NCI-H2196 (cell line): ENCODE measurements around the gene THBS2.

ENCODE experiments used
- DNase-seq: peaks from one replicate; lab custom pipeline; 2025; ENCODE audit not compliant: unreplicated experiment; lab: John Stamatoyannopoulos, UW

The THBS2 gene

DNA sequence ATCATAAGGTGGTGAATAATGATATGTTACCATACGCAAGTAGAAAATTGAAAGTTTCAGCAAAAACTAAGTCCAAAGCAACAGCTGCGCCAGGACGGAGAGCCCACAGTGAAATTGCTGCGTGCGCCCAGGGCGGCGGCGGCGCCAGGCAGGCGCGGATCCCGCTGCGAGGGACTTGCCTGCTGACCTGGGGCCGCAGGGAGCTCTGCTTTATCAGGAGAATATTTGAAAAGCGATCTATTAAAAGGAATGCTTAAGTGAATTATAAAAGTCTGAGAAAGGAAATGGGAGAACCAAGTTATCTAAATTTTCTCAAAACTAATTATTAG, 85.4 kb downstream of the THBS2 start:
- DNase-seq = no peak

DNA sequence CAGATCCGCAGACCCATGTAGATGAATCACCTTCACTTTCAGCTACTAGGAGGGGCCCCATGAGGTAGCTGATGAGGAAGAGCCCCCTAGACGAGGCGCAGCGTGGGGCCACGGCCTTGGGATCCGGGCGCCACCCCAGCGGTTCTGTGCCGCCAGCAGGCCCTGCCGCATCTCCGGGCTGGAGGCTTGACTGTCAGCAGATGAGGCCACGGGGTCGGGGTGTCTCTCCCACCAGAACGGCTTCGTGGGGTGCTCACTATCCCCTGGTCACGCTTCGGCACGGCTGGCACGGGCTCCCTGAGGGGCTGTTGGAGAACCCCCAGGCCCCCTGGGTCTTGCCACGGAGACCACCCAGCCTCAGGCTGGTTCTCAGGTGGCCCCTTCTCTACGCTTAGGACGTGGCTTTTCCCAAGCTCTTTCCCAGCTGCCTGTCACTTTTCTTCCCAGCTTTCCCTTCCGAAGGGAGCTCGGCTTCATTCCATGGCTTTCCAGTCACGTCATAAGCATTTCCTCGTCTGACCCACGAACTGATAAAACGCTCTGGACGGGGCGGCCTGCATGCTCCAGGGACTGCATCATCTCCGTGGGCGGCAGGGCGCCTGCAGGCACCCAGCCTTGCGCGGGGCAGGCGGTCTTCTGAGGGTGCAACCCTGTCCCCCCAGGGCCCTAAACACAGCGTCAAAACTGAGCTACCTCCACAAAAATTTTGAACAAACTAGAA, 85.9 kb downstream of the THBS2 start:
- no peak for DNase-seq

DNA sequence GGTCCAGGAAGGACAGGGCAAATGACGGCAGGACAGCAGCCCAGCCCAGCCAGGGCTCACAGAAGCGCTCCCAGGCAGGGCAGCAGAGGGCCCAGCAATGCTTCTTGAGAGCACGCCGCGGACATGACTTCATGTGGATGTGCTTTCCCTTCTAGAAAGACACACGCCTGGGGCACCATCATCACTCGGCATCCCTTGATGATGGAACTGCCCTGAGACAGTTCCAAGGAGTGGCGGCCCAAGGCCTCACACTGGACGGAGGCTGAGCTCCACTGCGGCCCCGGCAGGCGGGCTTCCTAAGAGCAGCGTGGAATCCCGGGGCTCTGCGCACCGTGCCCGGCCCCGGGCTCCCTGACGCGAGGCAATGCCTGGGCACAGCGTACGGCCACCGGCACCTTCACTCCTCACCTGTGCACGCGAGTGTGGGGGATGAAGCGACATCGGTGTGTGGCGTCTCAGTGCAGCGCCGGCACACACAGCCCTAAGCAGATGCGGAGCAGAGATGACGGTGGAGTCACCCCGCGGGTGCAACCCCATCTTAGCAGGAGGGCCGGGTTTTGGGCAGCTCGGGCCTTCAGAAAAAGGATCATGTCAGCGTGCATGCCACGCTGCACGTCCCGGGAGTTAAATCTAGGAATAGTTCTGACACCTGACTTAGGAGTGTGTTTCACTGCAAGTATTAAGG, 86.6 kb downstream of the THBS2 start:
- no peak for DNase-seq
